K562 (cell line): ENCODE results near the gene TTC31.

Experiments used
- CTCF ChIP-seq, 3 experiments: IDR thresholded peaks in 2 of 3; conservative IDR thresholded peaks in 1 of 3; 2 replicates each; pipeline ENCODE4 v1.5.1; 2011 to 2012; ENCODE audit warnings: low read length in 3 of 3, mild to moderate bottlenecking in 3 of 3, control low read depth in 2 of 3, improper control_type of control experiment in 1 of 3, inconsistent platforms in 1 of 3, low read depth in 1 of 3, mixed read lengths in 1 of 3, moderate library complexity in 1 of 3; ENCODE audit not compliant: insufficient read depth in 2 of 3
- HNRNPK ChIP-seq: fragments of 200-400 bp; formaldehyde crosslinking; IDR thresholded peaks from one replicate; pipeline ENCODE4 v1.6.1; 2018; ENCODE audit warnings: mild to moderate bottlenecking, low read depth, low read length; ENCODE audit not compliant: poor library complexity, severe bottlenecking

- TF ChIP-seq HNRNPK (no peak), CTCF (IDR thresholded peaks at IDR 0.05 in 2 of 3, conservative IDR thresholded peaks at IDR 0.05 in 1 of 3; ENCODE audit: insufficient read depth in 2 of 3, low read depth in 1 of 3, low read length in 3 of 3) (no peak)
Observed at GRCh38 chr2:74439373-74439772, 43.5 kb upstream of the TTC31 start.
